SK-N-SH treated with all-trans-retinoic acid at 6 μM for 48 hours (cell line): Measurements from ENCODE around the gene CARD18.

ENCODE experiments used
- ATAC-seq: fragments of 200-7000 bp; cut with Tn5 transposase; 3 replicates; pipeline ENCODE4 v1.9.1; 2020; ENCODE audit warnings: mild to moderate bottlenecking, moderate library complexity
- ARNTL ChIP-seq: fragments of 450-650 bp; formaldehyde crosslinking; IDR thresholded peaks from 2 replicates; pipeline ENCODE4 v1.5.0; 2020; ENCODE audit warnings: low read depth, mild to moderate bottlenecking, moderate library complexity, borderline replicate concordance
- CREB5 ChIP-seq: fragments of 250-450 bp; sonication (Bioruptor Pico); IDR thresholded peaks from 2 replicates; pipeline ENCODE4 v1.5.1; 2020; ENCODE audit warnings: low read depth, mild to moderate bottlenecking, moderate library complexity
- CSDC2 ChIP-seq: fragments of 250-450 bp; sonication (Bioruptor Pico); IDR thresholded peaks from 2 replicates; pipeline ENCODE4 v1.5.0; 2020; ENCODE audit warnings: mild to moderate bottlenecking, moderate library complexity
- CSRNP3 ChIP-seq: fragments of 250-450 bp; sonication (Bioruptor Pico); IDR thresholded peaks from 2 replicates; pipeline ENCODE4 v1.5.1; 2021; ENCODE audit warnings: mild to moderate bottlenecking, moderate library complexity
- ISL1 ChIP-seq: fragments of 250-450 bp; sonication (Bioruptor Pico); IDR thresholded peaks from 2 replicates; pipeline ENCODE4 v2.1.2; 2022; ENCODE audit warnings: mild to moderate bottlenecking, moderate library complexity
- POU6F1 ChIP-seq: fragments of 250-450 bp; sonication (Bioruptor Pico); IDR thresholded peaks from 2 replicates; pipeline ENCODE4 v1.8.0; 2021; ENCODE audit warnings: low read depth, mild to moderate bottlenecking, moderate library complexity, borderline replicate concordance
- PPARA ChIP-seq: fragments of 250-450 bp; sonication (Bioruptor Pico); IDR thresholded peaks from 2 replicates; pipeline ENCODE4 v1.5.0; 2020; ENCODE audit warnings: mild to moderate bottlenecking, borderline replicate concordance
- RARB ChIP-seq: fragments of 250-450 bp; sonication (Bioruptor Pico); IDR thresholded peaks from 2 replicates; pipeline ENCODE4 v1.8.0; 2021; ENCODE audit warnings: mild to moderate bottlenecking, moderate library complexity
- TCF4 ChIP-seq: fragments of 250-450 bp; sonication (Bioruptor Pico); IDR thresholded peaks from 2 replicates; pipeline ENCODE4 v1.8.0; 2021; ENCODE audit warnings: mild to moderate bottlenecking, moderate library complexity, borderline replicate concordance
- TOX ChIP-seq: fragments of 250-450 bp; sonication (Bioruptor Pico); IDR thresholded peaks from 2 replicates; pipeline ENCODE4 v1.8.0; 2021; ENCODE audit warnings: mild to moderate bottlenecking, moderate library complexity, borderline replicate concordance
- TSHZ2 ChIP-seq: fragments of 250-450 bp; sonication (Bioruptor Pico); IDR thresholded peaks from 2 replicates; pipeline ENCODE4 v1.5.0; 2020; ENCODE audit warnings: mild to moderate bottlenecking, moderate library complexity
- ZC3H10 ChIP-seq: fragments of 250-450 bp; sonication (Bioruptor Pico); IDR thresholded peaks from 2 replicates; pipeline ENCODE4 v1.5.1; 2021; ENCODE audit warnings: mild to moderate bottlenecking, moderate library complexity
- ZFP30 ChIP-seq: fragments of 450-650 bp; formaldehyde crosslinking; IDR thresholded peaks from 2 replicates; pipeline ENCODE4 v1.5.0; 2022; ENCODE audit warnings: mild to moderate bottlenecking, moderate library complexity
- ZNF70 ChIP-seq: fragments of 450-650 bp; formaldehyde crosslinking; IDR thresholded peaks from 2 replicates; pipeline ENCODE4 v1.5.0; 2020; ENCODE audit warnings: mild to moderate bottlenecking, moderate library complexity

The CARD18 gene

GRCh38 chr11:105139669-105140068, at the start of gene CARD18:
Gene CARD18, minus strand, starts transcription at chr11:105139769. Its CDS starts 43 bp downstream, at chr11:105139726.
- TF ChIP-seq CSRNP3 (CRISPR knock-in tag) (no peak), ZFP30 (CRISPR knock-in tag) (no peak), ZNF70 (no peak)
- ATAC-seq: no peak

GRCh38 chr11:105183987-105184386, 44.4 kb upstream of the CARD18 start:
- TF ChIP-seq TCF4 (CRISPR knock-in tag) (no peak), PPARA (CRISPR knock-in tag) (no peak), CREB5 (CRISPR knock-in tag) (no peak), ZC3H10 (CRISPR knock-in tag) (no peak), POU6F1 (CRISPR knock-in tag) (no peak)
- TF ChIP-seq, all 23 proteins: peak for 0
- ATAC-seq: no peak

- ATAC-seq: no peak
- TF ChIP-seq ZC3H10 (CRISPR knock-in tag) (no peak), CSDC2 (no peak), RARB (CRISPR knock-in tag) (no peak), TSHZ2 (no peak), ZNF70 (no peak), CREB5 (CRISPR knock-in tag) (no peak), ARNTL (CRISPR knock-in tag) (no peak), POU6F1 (CRISPR knock-in tag) (no peak), TOX (no peak)
Observed at GRCh38 chr11:105183426-105183825, 43.9 kb upstream of the CARD18 start.

GRCh38 chr11:105181521-105181920, 42.0 kb upstream of the CARD18 start:
- TF ChIP-seq ZC3H10 (CRISPR knock-in tag): no peak
- TF ChIP-seq CREB5 (CRISPR knock-in tag): no peak
- TF ChIP-seq ARNTL (CRISPR knock-in tag): no peak
- no peak for TF ChIP-seq ZFP30 (CRISPR knock-in tag)
- TF ChIP-seq PPARA (CRISPR knock-in tag): no peak
- TF ChIP-seq CSRNP3 (CRISPR knock-in tag): no peak
- no peak for TF ChIP-seq RARB (CRISPR knock-in tag)
- TF ChIP-seq ISL1 (CRISPR knock-in tag): no peak
- no peak for ATAC-seq
